ENCODE data around the gene YARS1.

The YARS1 gene

DNA sequence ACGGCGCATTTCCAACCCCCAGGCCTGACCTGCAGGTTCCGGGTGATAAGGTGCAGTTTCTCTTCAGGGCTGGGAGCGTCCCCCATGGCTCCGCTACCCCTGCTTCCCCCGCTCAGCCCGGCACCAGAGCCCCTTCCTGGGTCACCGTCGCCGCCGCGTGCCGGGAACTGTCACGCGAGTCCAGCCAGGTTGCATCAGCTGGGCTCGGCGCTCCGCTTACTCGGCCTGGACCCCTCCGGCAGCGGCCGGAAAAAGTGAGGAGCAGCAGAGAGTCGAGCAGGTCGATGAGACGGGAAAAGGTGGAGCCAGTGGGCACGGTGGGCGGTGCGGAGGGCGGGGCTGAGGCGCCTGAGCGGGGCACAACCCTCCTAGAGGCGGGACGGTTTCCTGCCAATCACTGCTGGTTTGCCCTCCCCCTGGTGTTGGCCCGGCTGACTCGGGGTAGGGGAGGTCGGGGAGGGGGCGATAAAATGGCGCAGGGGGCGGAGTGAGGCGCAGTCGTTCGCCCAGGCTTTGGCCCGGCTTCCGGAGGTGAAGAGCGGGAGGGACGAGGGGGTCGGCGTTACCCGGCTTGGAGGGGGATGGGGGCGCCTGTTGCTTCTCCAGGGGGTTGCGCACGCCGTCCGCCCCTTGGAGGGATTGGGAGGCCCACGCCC, at the start of gene YARS1, which contains the start of gene S100PBP:
Gene YARS1, minus strand, starts transcription at position 200 of the 656 bp plus-strand sequence. Its CDS starts 114 bp downstream, at position 86.
Gene S100PBP, plus strand, starts transcription at position 495 of the 656 bp plus-strand sequence. CDS start 8,447 bp downstream, outside the sequence.
- in situ Hi-C loops (cut with HindIII; ENCODE audit: low pct_unique_long_range_greater_than_20kb, low sequenced_read_pairs) = no loop called here
- no peak for TF ChIP-seq JUND (IDR thresholded peaks at IDR 0.05; ENCODE audit: low read depth)

DNA sequence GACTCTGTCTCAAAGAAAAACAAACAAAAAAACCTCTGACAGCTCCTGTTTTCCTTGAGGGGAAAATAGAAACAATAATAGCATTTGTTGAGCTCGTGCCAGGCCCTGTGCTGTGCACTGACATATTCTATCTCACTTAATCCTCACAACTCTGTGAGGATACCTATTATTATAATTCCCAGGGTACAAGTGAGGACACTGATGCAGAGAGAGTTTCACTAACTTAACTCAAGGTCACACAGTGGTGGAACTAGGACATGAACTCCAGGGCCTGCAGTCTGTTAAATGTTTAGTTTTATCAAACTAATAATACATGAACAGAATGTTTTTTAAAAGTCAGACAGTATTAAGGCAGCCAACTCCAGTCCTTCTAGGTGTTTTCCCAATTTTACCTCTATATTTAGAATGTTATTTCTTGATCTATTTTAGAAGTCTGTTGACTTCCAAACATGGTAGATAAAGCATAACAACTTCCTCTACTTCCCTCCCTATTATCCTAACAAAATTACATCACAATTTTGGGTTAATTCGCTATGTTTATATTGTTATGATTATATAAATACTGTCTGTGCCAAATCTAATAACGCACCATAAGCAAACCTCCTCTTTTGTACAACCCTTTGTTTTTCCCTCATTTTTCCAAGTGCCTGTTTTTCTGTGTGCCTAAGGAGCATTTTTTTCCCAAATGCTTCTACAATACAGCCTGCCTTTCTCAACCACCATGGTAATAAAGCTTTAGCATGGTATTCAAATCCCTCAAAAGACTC, 48.7 kb upstream of the YARS1 start:
- DNase-seq (ENCODE audit: low read depth in 1 of 2, low spot score in 1 of 2) = no peak
- in situ Hi-C loops (cut with HindIII; ENCODE audit: low pct_unique_long_range_greater_than_20kb, low sequenced_read_pairs) = no loop called here
- TF ChIP-seq JUND (IDR thresholded peaks at IDR 0.05; ENCODE audit: low read depth) = no peak

More for the DNA sequence above, at the start of gene YARS1, which contains the start of gene S100PBP:
- DNase-seq (ENCODE audit: low read depth in 1 of 2, low spot score in 1 of 2) = peak; percentile 81 to 97

DNA sequence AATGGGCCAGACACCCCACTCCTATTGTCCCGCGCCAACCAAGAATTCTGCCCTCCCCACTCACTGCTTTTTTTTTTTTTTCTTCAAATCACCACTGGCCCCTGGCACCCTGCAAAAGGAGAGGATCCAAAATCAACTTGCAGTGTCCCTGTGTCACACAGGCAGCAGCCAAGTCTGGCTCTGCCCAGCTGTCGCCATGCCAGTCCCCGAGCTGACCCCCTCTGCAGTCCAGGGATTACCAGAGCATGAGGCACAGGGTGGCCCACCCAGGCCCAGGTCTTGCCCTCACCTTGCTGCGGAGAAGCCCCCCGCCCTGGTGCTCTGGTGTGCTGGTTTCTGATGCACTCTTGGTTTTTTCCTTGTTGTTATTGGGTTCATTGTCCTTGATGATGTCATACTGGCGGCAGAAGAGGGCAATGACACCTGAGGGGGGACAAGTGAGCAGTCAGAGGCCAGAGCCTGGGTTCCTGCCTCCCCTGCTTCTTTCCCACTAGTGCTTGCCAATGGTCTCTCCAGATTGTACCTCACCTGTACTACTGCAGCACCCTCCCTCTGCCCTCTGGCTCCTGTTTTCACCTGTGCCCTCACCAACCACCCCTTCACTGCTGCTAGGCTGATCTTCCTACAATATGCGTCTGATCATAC, 47.3 kb upstream of the YARS1 start:
- in situ Hi-C loops (cut with HindIII; ENCODE audit: low pct_unique_long_range_greater_than_20kb, low sequenced_read_pairs) = no loop called here
- DNase-seq (ENCODE audit: low read depth in 1 of 2, low spot score in 1 of 2) = no peak
- TF ChIP-seq JUND (IDR thresholded peaks at IDR 0.05; ENCODE audit: low read depth) = no peak

DNA sequence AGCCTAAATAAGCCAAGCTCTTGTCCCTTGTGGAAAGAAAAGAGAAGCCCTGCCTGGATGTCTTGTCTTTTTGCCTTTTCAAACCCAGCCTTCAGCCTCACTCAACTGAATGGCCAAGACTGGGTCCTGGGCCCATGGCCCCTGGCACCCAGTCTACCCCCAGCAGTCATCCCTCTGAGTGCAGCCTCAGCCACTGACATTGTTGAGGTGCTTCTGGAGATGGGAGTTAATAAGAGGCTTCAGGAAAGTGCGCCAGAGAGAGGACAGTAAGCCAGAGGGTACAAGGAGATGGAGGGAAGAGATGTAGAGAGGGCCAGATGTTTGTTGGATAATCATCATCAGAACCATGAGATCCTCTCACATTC, 46.7 kb upstream of the YARS1 start:
- in situ Hi-C loops (cut with HindIII; ENCODE audit: low pct_unique_long_range_greater_than_20kb, low sequenced_read_pairs) = no loop called here
- no peak for DNase-seq (ENCODE audit: low read depth in 1 of 2, low spot score in 1 of 2)
- TF ChIP-seq JUND (IDR thresholded peaks at IDR 0.05; ENCODE audit: low read depth) = no peak

DNA sequence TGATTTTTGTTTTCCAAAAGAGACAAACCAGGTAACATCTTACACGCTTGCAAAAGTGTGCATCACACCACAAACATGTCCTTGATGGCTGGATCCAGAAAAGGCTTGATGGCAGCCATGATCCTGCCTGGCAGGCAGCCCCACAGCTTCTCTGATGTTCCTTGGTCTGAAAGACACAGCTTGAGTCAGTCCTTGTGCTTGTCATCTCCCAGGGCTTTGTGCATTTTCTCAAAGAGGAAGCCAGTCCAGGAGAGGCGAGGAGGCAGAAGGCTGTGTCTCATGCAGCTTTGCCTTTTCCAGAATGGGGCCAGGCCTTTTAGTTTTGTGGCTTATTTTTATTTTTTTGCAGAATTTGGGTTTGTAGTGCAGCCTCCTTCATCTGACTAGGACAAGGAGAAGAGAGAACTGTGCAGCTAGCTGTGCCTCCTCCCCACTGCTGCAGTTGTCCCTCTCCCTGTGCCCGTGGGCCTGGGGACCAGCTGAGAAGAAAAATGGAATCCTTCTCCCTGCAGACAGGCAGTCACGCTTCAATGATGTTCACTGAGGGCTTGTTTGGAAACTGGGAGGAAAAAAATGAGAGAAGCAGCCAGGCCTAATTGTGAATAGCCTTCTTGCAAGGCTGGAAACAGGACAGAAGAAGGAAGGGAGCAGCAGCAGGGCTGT, 46.2 kb upstream of the YARS1 start:
- TF ChIP-seq JUND (IDR thresholded peaks at IDR 0.05; ENCODE audit: low read depth) = no peak
- DNase-seq (ENCODE audit: low read depth in 1 of 2, low spot score in 1 of 2) = no peak
- in situ Hi-C loops (cut with HindIII; ENCODE audit: low pct_unique_long_range_greater_than_20kb, low sequenced_read_pairs) = no loop called here

DNA sequence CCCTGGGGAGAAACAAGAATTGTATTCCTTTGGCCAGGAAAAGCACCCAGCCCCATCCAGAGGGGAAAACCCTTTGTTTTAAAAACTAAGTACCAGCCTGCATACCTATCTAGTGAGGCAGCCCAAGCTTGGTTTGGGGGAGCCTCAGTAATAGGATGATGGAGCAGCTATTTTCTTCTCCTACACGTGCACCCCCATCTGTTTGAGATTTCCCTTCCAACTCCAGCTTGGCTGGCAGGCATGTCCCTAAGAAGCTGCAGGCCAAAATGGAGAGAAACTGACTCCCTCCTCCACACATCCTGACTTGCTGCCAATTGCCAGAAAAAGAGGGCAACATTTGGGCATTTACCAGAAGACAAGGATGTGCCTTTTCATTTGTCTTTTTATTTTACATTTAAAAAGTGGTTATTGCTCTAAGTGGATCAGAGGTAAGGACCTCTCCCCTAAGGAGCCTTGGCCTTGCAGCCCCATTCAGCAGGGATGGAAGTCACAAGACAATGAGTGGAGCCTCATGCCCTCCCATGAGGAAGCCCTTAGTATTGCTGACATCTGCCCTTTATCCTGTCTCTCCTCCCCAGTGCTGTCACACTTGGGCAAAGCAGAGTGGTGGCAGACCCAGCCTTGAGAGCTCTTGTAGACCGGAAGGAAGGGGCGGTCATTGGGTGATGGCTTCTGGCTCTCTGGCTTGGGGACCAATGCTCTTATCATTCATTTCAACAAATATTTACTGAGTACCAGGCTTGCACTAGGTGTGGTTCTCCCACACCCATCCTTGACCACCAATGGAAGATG, 44.9 kb upstream of the YARS1 start:
- no peak for TF ChIP-seq JUND (IDR thresholded peaks at IDR 0.05; ENCODE audit: low read depth)
- DNase-seq (ENCODE audit: low read depth in 1 of 2, low spot score in 1 of 2) = no peak
- in situ Hi-C loops (cut with HindIII; ENCODE audit: low pct_unique_long_range_greater_than_20kb, low sequenced_read_pairs) = no loop called here

DNA sequence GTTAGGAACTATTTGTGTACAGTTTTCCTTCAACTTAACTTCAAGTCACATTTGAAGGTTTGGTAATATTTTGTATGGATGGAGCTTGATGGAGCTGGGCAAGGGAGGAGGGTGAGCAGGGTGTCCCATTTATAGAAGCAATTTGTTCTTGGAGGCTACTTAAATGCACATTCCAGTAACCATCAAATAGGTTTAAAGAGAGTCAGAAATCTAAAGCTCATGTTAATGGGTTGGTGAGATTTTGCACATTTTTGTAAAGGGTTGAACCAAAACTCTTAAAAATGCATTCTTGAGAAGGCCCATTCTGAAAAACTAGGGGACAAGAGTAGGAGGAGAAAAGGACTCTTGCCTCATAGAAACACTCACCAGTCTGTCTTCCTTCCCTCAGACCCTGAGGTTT, 43.4 kb upstream of the YARS1 start:
- in situ Hi-C loops (cut with HindIII; ENCODE audit: low pct_unique_long_range_greater_than_20kb, low sequenced_read_pairs) = no loop called here
- TF ChIP-seq JUND (IDR thresholded peaks at IDR 0.05; ENCODE audit: low read depth) = no peak
- no peak for DNase-seq (ENCODE audit: low read depth in 1 of 2, low spot score in 1 of 2)

DNA sequence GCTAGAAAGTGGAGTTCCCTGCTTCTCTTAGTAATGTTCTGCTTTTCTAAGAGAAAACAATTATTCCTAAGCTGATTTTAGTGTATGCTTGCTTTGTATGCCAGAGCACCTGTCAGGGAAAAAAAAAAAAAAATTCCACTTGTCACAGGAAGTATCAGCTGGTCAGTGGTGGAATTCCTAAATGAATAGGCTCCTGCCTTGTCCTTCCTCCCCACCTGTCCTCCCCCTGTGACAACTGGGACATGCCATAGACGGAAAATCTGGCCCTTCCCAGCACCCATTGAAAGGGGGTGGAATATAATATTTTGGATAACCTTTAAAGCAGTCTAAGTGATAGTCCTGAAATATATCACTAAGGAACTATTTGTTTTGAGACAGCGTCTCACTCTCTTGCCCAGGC, 42.8 kb upstream of the YARS1 start:
- no peak for TF ChIP-seq JUND (IDR thresholded peaks at IDR 0.05; ENCODE audit: low read depth)
- no peak for DNase-seq (ENCODE audit: low read depth in 1 of 2, low spot score in 1 of 2)
- in situ Hi-C loops (cut with HindIII; ENCODE audit: low pct_unique_long_range_greater_than_20kb, low sequenced_read_pairs) = no loop called here

DNA sequence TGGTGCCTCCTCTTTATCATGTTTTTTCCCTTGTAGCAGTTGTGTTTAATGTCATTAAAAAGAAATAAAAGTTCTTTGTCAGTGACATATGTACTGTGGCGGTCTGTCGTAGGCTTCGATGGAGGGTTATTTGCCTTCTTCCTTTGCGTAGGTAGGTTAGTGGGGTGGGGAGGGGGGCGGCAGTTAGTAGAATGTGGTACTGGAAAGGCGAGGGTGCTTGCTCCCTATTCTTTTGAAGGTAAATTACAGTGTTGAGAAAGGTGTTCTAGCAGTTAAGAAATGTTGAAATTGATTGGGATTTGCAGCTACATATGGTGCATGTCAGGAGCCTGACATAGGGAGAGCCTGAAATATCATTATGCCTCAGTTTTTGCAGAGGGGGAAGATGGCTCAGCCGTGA, 41.6 kb upstream of the YARS1 start:
- in situ Hi-C loops (cut with HindIII; ENCODE audit: low pct_unique_long_range_greater_than_20kb, low sequenced_read_pairs) = no loop called here
- DNase-seq (ENCODE audit: low read depth in 1 of 2, low spot score in 1 of 2) = no peak
- no peak for TF ChIP-seq JUND (IDR thresholded peaks at IDR 0.05; ENCODE audit: low read depth)

DNA sequence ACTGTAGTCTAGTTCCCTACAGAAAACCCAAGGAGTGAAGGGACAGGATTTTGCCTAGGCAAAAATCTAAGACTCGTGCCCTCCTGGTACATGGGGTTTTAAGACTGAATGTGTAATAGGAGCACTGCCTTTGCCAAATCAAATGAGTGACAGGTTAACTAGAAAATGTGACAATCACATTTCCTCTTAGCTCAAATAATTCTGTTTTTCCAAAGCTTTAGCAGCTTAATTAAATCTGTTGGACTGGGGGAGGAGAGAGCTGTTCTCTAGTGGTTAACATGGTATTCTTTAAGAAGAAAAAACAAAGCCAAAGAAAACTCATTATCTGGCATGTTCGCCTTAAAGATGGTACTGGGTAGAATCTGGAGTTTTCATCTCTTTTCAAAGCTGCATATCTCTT, 41.0 kb upstream of the YARS1 start:
- in situ Hi-C loops (cut with HindIII; ENCODE audit: low pct_unique_long_range_greater_than_20kb, low sequenced_read_pairs) = no loop called here
- no peak for DNase-seq (ENCODE audit: low read depth in 1 of 2, low spot score in 1 of 2)
- TF ChIP-seq JUND (IDR thresholded peaks at IDR 0.05; ENCODE audit: low read depth) = no peak

DNA sequence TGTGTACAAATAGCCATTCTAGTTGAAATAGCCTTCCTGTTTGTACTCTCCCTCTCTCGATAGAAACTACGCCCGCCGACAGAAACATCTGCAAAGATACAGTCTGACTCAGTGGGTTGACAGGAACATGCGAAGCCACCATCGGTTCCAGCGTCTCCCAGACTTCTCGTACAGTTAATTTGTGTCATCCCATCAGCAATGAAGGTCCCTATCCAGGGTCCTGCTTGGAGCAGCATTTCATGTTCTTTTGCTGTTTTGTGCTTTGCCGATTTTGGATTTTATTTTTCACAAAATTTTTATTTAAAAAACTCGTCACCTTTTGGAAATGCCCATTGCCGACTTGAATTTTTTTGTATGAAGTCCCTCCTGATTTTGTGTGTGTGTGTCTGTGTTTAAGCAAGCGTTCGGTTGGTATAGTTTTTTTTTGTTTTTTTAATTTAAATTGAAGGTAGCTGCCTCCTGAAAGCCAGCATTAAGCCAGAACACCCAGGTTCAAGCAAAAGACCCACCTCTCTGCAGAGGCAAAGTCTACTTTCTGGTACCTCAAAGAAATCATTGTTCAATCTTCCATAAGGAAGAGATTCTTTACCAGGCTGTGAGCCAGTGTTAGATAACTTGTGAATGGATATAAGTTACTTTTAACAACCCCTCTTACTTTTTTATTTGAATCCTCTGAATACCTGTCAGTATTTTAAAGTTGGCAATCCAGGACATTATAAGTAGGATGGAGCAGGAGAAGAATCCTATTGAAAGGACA, 38.9 kb upstream of the YARS1 start:
- TF ChIP-seq JUND (IDR thresholded peaks at IDR 0.05; ENCODE audit: low read depth) = no peak
- in situ Hi-C loops (cut with HindIII; ENCODE audit: low pct_unique_long_range_greater_than_20kb, low sequenced_read_pairs) = no loop called here
- no peak for DNase-seq (ENCODE audit: low read depth in 1 of 2, low spot score in 1 of 2)
